Fibroblast of upper back skin (primary cell): Measurements from ENCODE around the gene CCNL2.
"Not testable (repeated sequence)": the region's sequence is repeated elsewhere in the genome, so short reads cannot be mapped to it uniquely, and the experiment has no call there.

Experiments
- DNase-seq: peaks from one replicate; pipeline ENCODE4 v3.0.0-alpha.2; 2013

Gene CCNL2

DNA sequence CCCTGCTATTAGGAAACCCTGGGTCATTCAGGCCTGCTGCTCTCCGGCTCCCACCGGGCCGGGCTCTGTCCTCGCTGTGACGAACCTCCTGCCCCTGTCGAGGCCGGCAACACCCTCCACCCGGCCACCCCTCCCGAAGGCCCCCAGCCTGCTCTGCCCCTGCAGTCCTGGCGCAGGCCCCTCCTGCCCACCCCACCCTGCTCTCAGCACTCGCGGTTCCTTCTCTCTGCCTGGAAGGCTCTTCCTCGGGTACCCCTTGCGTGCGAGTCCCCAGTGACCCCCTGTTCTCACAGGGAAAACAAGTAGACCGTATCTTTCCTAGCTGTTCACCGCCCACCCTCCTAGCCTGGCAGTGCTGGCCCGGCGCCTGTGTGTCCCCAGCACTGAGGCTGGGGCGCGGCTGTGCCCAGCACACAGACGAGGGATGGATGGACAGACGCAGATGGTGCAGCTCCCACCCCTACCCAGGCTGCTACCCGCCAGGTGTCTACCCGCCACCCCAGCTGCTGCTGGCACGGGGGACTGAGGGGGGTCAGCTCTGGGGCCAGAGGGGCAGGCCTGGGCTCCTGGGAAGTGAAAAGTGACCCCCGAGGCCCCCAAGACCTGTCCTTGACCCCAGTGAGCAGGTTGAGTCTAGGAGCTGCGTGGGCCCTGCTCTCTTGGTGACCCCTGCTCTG is 33.3 kb upstream of the CCNL2 start:
- no peak for DNase-seq

DNA sequence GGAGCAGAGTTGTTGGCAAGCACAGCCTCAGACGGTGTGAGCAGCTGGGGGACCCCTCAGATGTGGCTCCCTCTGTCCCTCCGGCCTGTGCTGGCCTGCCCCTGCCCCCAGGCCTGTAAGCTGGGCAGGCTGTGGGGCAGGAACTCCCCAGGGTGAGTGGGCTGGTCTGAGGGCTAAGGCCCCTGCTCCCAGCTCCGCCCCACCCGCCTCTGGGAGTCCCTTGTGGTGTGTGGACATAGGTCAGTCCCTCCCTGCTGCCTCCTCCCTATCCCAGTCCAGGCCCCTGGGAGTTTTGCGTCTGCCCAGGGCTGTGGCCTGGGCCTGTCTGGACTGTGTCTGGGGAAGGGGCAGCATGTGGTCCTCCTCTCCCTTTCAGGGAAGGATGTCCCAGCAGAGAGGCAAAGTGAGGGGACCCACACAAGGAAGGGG is 32.7 kb upstream of the CCNL2 start:
- DNase-seq, result no peak

DNA sequence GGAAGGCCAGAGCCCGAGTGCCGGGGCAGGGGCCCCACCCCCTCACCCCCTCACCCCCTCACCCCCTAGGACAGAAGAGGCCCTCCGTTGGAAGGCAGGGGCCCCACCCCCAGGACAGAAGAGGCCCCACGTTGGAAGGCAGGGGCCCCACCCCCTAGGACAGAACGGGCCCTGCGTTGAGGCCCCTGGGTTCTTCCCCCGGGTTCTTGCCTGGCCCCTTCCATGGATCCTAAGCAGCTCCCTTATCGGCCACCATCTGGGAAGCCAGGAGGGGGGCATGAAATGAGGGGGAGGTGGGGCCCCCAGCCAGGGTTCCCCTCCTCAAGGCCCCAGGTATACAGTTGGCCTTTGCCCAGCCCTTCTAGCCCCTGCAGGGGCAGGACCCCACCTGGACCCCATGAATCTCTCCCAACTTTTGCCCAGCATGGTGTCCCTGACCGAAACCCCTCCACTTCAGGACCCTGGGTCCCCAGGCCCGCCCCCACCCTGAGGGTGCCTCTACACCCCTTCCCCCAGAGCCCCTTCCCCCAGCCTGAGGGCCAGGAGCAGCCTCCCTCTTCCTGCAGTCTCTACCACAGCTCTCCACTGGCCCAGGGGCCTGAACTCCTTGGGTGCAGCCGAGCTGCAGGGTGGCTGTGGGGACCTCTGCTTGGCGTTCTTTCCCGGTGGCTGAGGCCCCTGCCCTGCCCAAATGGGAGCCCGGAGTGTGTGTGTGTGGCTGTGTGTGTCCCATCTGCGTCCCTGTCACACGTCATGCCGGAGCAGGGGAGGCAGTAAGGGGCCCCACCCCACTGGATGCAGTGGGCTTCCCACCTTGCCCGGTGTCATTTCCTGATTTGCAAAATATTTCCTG is 32.1 kb upstream of the CCNL2 start:
- no peak for DNase-seq

DNA sequence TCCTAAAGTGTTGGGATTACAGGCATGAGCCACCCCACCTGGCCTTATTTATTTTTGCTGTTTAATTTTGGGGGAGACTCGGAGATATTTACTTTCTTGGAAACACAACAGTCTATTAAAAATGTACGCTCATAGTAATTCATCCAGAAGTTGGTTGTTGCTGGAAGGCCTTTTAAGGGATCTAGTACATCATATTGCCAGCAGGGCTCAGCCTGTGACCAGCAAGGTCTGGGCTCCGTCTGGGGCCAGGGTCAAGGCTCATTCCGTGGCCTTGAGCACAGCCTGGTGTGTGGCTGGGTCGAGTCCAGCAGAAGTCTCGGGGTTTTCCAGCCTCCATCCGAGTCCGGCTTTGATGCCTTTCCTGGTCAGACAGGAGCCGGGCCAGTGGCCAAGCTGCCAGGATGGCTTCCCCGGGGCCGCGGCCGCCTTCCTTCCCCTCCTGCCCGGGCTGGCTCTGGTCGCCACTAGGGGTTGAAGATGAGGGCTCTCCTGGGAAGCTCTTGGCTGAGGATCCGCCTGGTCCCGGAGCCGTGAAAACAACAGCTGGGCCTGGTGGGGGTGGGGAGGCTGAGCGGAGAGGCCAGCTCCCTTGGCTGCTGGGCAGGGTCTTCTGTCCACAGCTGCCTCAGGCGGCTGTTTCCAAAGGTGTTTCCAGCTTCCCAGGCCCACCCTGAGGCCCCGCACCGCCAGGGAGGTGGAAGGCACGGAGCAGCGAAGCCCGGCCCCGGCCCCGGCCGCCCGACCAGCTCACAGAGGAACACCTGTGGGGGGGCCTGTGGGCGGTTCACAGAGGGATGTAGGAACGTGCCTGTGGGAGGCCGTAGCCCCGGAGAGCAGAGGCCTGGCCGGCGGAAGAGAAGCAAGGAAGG is 31.2 kb upstream of the CCNL2 start:
- DNase-seq, result peak; percentile 72

DNA sequence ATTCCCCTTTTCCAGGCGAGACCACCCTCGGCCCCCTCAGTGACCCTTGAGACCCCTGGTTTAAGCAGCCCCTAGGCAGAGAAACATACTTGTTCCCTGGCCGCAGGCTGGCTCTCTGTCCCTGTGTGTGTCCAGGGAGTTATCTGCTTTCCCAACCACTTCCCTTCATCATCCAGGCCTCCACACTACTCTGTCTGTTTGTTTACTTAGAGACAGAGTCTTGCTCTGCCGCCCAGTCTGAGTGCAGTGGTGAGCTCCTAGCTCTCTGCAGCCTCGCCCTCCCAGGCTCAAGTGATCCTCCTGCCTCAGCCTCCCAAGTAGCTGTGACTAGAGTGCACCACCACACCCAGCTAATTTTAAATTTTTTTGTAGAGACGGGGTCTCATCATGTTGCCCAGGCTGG is 30.5 kb upstream of the CCNL2 start:
- no peak for DNase-seq

DNA sequence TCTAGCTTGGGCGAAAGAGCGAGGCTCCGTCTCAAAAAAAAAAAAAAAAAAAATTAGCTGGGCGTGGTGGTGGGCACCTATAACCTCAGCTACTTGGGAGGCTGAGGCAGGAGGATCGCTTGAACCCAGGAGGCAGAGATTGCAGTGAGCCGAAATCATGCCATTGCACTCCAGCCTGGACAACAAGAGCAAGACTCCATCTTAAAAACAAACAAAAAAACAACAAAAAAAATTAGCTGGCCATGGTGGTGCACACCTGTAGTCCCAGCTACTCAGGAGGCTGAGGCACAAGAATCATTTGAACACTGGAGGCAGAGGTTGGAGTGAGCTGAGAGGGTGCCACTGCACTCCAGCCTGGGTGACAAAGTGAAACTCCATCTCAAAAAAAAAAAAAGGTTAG is 29.8 kb upstream of the CCNL2 start:
- DNase-seq, result not testable (repeated sequence)

DNA sequence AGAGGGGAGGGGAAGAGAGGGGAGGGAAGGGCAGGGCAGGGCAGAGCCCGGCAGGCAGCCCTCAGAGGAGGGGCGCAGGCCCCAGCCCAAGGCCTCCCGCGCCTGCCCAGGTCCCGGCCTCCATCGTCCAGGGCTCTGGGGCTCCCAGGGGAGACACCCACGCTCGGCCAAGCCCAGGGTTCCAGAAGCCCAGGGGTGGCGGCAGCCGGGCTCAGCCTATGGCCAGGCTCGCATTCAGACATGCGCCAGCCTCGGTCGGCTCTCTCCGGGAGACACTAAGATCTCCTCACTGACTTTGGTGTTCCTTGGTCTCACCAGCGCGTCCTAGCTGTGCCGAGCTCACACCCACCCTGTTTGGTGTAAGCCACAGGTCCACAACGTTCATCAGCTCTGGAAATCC is 29.0 kb upstream of the CCNL2 start:
- DNase-seq, result no peak

DNA sequence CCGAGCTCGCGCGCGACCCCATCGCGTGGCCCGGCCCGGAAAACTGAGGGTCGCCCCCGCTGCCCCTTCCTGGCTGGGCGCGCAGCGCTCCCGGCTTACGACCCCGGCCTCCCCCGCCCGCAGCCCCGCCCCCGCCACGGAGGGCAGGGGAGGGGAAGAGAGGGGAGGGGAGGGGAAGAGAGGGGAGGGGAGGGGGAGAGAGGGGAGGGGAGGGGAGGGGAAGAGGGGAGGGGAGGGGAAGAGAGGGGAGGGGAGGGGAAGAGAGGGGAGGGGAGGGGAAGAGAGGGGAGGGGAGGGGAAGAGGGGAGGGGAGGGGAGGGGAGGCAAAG is 28.6 kb upstream of the CCNL2 start:
- no peak for DNase-seq

DNA sequence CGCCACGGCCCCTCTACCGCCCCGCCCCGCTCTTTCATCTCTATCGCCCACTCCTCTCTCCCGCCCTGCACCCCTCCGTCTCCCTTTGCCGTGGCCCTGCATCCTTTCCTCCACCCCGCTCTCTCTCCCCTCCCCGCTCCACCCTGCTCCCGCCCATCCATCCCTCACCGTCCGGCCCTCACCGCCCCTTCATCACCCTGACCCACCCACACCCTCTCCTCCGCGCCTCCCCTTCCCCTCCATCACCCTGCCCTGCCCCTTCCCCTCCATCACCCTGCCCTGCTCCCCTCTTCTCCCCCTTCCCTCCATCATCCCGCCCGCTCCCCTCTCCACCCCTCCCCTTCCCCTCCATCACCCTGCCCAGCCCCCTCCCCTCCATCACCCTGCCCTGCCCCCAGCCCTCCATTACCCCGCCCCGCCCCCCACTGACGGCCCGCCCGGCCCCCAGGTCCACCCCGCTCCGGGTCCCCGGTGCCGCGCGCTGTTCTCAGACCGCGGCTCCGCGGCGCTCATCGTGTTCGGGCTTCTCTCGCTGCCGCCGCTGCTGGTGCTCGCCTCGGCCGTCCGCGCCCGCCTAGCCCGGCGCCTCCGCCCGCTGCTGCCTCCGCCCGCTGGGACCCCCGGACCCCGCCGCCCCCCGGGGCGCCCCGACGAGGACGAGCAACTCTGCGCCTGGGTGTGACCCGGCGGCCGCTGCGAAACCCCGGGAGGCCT is 28.1 kb upstream of the CCNL2 start:
- DNase-seq, result no peak

DNA sequence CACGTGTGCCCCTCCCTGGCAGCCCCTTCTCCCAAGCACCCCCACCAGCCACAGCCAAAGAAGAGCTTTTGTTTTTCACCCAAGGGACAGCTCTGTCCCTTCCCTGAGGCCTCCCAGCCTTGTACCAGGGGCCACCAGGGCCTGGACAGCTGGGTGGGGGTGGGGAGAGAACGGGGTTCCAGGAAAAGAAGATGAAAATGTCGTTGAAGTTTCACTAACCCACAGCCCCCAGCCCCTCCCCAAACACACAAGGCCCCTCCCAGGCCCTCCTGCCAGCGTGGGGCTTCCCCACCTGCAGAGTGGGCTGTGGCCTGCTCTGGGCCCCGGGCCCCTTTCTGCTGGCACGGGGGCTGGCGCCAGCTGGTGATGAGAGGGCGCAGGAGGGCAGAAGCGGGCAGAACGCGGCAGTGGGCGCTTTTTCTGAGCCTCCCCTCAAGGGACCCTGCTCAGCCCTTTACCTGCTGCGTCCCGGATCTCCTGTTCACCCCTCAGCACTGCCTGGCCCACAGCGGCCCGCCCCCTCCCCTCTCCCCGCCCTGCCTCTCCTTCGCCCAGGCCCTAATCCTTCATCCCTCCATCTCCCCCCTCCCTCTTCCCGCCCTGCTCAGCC is 27.5 kb upstream of the CCNL2 start:
- no peak for DNase-seq

DNA sequence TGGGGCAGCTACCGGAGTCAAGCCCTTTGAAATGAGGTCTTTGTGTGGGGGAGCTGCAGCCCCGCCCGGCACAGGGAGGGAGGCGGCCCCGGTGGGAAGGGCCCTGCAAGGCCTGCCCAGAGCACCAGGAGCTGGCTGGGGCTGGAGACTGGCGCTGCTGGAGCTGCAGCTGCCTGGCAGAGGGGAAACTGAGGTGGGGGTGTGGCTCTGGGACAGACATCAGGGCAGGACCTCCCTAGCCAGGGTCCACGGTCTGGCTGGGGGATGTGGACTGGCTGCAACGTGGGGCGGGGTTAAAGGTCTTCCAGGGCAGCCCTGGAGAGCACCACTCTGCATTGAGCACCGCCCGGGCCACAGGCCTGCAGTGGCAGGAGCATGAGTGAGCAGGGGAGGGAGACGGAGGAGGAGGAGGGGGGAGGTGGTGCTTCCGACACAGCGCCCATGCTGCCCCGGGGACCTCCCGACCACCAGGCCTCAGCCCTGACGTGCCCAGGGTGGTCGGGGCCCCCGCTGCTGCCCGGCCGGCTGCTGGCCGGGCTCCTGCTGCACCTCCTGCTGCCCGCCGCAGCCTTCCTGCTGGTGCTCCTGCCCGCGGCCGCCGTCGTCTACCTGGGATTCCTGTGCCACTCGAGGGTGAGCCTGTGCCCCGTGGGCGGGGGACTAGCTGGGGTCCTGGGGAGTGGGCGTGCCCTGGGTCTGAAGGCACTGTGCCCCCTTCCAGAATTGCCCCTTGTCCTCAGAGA is 26.8 kb upstream of the CCNL2 start:
- DNase-seq, result no peak

DNA sequence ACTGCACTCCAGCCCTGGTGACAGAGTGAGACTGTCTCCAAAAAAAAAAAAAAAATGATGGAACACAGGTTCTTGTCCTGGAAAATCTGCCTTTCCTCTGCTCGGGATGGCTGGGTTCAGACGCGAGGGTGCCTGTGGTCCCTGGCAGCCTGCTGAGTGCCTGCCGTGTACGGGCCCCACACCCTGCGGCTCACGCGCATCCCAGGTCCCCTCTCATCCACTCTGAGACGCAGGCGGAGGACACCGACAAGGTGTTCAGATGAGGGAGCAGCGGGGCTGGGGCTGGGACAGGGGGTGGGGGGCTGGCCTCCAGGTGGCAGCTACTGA is 26.3 kb upstream of the CCNL2 start:
- DNase-seq, result no peak

DNA sequence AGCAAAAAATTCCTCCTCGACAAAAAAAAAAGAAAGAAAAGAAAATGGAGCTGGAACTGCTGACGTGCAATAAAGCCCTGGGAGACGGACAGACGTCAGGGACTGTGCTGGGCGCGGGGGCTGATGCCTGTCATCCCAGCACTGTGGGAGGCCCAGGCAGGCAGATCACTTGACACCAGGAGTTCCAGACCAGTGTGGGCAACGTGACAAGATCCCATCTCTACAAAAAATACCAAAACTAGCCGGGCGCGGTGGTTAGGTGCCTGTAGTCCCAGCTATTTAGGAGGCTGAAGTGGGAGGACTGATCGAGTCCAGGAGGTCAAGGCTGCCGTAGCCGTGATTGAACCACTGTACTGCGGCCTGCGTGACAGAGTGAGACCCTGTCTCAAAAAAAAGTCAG is 25.6 kb upstream of the CCNL2 start:
- DNase-seq, result no peak

DNA sequence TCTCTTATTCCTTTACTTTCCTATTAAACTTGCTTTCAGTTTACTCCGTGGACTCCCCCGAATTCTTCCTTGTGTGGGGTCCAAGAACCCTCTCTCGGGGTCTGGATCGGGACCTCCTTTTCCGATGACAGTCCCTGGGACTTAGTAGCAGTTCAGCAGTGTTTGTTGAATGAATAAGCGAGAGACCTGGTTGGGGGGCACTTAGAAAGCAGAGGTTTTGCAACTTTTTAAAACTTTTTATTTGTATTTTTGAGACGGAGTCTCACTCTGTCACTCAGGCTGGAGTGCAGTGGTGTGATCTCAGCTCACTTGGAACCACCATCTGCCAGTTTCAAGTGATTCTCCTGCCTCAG is 24.1 kb upstream of the CCNL2 start:
- DNase-seq, result no peak

DNA sequence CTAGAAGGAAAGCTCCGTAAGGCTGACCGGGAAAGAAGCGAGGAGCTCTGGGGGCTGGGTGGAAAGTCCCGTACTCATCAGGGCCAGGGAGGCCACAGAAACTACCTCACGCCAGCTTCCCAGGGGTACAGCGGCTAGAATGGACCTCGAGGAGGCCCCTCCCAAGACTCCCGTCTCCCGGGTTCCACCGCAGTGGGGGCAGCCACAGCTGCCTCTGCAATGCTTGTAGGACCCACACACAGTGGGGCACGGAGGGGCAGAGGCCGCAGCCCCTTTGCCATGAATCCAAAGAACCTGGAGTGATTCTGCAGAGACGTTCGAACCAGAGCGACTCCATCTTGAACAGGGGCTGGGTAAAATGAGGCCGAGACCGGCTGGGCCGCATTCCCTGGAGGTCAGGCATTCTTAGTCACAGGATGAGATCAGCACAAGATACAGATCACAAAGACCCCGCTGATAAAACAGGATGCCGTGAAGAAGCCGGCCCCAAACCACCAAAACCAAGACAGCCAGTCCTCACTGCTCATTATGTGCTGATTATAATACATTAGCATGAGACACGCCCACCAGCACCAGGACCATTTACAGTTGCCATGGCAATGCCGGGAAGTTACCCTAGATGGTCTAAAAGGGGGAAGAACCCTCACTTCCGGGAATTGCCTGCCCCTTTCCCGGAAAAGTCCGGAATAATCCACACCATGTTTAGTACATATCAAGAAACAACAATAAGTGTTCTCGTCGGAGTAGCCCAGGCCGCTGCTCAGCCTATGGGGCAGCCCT is 23.5 kb upstream of the CCNL2 start:
- DNase-seq, result peak; percentile 63

DNA sequence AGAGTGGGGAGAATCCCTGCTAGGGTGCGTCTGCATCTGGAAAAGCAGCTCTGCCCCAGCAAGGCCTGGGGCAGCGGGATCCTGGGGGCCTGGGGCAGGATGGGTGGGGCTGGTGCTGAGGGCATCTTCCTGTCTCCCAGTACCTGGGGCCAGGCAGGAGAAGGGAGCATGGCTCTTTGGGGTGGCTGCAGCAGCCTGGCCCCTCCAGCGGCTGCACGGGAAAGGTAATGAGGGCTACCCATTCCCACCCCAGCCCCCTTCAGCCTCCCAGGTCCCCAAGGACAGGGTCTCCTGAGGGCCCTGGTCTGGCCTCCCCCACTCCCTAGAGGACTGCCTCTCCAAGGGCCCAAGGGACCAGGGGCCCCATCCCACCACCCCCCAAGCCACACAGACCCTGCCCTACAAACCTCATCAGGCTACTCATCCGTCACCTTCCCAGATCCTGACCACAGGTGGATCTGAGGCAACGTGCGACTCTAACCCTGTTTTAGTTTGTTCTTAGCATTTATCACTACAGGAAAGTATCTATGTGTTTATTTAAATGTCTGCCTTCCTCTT is 22.9 kb upstream of the CCNL2 start:
- DNase-seq, result no peak

DNA sequence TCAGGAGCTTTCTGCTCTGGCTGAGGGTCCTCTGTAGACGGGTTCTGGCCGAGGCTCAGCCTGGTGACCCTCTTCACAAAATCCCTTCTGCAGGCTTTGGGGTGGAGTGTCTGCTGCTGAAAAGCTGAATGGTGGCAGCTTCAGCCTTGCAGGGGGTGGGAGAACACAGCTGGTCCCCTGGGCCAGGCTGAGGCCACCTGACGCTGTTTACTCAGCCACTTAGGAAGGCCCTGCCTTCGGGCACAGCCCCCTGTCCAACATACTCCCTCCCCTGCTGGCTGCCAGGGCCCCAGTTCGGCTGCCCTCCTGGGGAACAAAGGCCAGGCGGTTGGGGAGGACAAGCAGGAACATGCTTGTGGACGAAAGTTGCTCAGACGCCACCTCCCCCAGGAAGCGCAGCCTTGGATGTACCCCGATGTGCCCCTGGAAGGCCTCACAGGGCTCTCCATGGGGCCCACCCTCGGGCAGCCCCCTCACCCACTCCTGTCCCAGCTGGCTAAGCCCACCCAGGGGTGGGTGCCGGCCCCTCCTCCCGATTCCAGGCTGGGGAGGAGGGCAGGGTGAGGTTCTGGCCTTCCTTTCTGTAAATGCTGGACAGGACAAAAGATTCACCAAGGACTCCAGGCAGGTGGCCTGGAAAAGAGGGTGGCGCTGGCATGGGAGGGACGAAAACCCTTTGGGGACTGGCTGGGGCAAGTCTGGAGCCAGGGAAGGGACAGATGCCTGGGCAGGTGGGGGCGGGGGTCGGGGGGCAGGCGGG is 22.2 kb upstream of the CCNL2 start, which contains the start of gene ANKRD65:
Gene ANKRD65, minus strand, starts transcription at position 130 of the 760 bp plus-strand sequence. CDS start 271 bp downstream, outside the sequence.
- DNase-seq, result no peak

DNA sequence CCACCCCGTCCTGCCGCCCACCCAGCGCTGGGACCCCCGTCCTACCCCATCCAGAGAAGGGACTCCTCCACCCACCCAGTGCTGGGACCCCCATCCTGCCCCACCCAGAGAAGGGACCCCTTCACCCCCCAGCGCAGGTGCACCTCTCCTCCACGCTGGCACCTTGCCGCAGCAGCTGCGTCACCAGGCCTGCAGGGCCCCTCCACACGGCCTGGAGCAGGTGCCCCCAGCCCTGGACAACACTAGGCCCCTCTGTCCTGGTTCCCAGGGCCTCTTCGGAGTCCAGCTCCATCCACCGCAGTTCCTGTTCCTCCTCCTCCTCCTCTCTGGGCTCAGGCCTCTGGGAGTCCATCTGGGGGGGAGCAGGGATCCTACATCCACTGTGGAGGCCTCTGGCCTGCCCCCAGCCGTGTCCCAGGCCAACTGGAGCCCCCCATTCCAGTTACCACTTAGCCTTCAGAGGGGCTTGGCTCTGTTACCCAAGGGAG is 21.6 kb upstream of the CCNL2 start:
- DNase-seq, result no peak

DNA sequence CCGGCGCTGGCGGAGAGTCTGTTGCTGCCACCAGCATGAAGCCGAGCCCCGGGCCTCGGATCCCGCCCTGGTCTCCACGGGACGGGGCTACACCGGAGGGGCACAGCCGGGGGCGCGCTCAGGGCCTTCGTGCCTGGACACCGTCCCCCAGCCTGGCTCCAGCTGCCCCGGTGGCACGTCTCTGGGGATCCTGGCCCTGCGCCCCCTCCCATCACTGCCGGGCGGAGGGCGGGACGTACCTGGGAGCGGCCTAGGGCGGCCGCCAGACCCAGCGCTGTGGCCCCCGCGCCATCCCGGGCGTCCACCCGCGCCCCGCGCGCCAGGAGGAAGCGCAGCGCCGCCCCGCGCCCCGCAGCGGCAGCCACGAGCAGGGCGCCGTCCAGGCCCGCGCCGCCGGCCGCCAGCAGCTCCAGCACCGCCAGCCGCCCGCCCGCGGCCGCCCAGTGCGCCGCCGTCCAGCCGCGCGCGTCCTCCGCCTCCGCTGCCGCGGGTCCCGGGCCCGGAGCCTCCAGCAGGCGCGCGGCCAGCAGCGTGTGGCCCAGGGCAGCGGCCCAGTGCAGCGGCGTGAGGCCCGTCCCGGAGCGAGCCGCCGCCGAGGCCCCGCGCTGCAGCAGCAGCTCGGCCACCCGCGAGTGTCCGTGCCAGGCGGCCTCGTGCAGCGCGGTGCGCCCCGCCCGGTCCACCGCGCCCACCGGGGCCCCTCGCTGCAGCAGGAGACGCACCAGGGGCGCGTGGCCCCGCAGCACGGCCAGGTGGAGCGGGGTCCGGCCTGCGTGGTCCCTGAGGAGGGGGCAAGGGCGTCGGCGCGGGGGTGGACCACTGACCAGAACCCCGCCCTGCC is 20.9 kb upstream of the CCNL2 start:
- DNase-seq, result no peak
